K562 (cell line): Measurements from ENCODE around the gene SMG6. TPM values are rescaled to one million over a fixed set of nuclear protein-coding genes. Genes with fewer than 3 reads are reported as not detected.

Source experiments
- ATAC-seq: fragments of 200-7000 bp; cut with Tn5 transposase; 3 replicates; pipeline ENCODE4 v1.9.1; 2020; ENCODE audit warnings: moderate library complexity
- BruUV-seq: library from RNA; stranded (reverse); fragments of 400-500 nt; replicated peaks from 2 replicates; lab custom pipeline; 2021; lab: Mats Ljungman, UMichigan
- CTCF ChIA-PET: fragments of 300-600 bp; formaldehyde crosslinking; extraction: SDS; loops from one replicate; lab custom pipeline; 2021; ENCODE audit warnings: low intra/inter-chr PET ratio; lab: Yijun Ruan, JAX
- POLR2A ChIA-PET: fragments of 300-600, 350-650 bp; sonication (Branson Sonifier 250); formaldehyde crosslinking; extraction: SDS; loops from one replicate; lab custom pipeline; 2021; ENCODE audit warnings: antibody characterized with exemption, inconsistent platforms; lab: Yijun Ruan, JAX
- DNase-seq, 4 experiments: peaks; one replicate each; pipeline versions ENCODE4 v3.0.0 to v3.0.0-alpha.2; 2011 to 2018; ENCODE audit warnings: low spot score in 3 of 4, mixed read lengths in 3 of 4; ENCODE audit errors: extremely low read depth in 1 of 4
- FAIRE-seq: peaks from 2 replicates; lab custom pipeline; 2011; peaks lifted over from hg19 to GRCh38; lab: Jason Lieb, UNC
- H2AFZ ChIP-seq: 2 replicates; pipeline ENCODE4 v1.6.0; 2011; ENCODE audit warnings: low read depth, low read length, control low read depth, inconsistent platforms
- H3K27ac ChIP-seq: fragments of 200-600 bp; 3 replicates; pipeline ENCODE4 v1.8.0; 2011; ENCODE audit warnings: low read depth, mild to moderate bottlenecking, control low read depth, inconsistent platforms, low read length, moderate library complexity, mixed read lengths; ENCODE audit errors: extremely low read depth
- H3K27me3 ChIP-seq, 2 experiments: fragments of 300-600 bp in 1 of 2; 2 replicates in 1 of 2; 3 replicates in 1 of 2; pipeline versions ENCODE4 v1.6.0 to v1.8.0; 2011; ENCODE audit warnings: inconsistent platforms in 2 of 2, low read length in 2 of 2, mild to moderate bottlenecking in 1 of 2, mixed read lengths in 1 of 2, moderate library complexity in 1 of 2; ENCODE audit not compliant: control insufficient read depth in 2 of 2, insufficient read depth in 2 of 2
- H3K36me3 ChIP-seq: fragments of 300-600 bp; 3 replicates; pipeline ENCODE4 v1.8.0; 2011; ENCODE audit warnings: mild to moderate bottlenecking, low read length, inconsistent platforms; ENCODE audit not compliant: control insufficient read depth, insufficient read depth
- H3K4me1 ChIP-seq, 2 experiments: fragments of 200-600 bp in 1 of 2; replicated peaks in 1 of 2; 2 replicates in 1 of 2; 3 replicates in 1 of 2; pipeline versions ENCODE4 v1.5.1 to v1.8.0; 2011; ENCODE audit warnings: inconsistent platforms in 2 of 2, low read length in 2 of 2, mild to moderate bottlenecking in 1 of 2, mixed read lengths in 1 of 2, moderate library complexity in 1 of 2; ENCODE audit not compliant: control insufficient read depth in 2 of 2, insufficient read depth in 2 of 2
- H3K4me2 ChIP-seq: 2 replicates; pipeline ENCODE4 v1.6.1; 2011; ENCODE audit warnings: low read length, control low read depth, inconsistent platforms, mixed read lengths; ENCODE audit not compliant: insufficient read depth
- H3K4me3 ChIP-seq: fragments of 200-600 bp; sonication (generic), shearing (Covaris generic); 2 replicates; pipeline ENCODE4 v1.5.1; 2016; ENCODE audit warnings: control low read depth, inconsistent platforms
- H3K79me2 ChIP-seq: fragments of 200-600 bp; 3 replicates; pipeline ENCODE4 v1.8.0; 2011; ENCODE audit warnings: low read length, inconsistent platforms; ENCODE audit not compliant: control insufficient read depth, insufficient read depth
- H3K9ac ChIP-seq, 2 experiments: 2 replicates each; pipeline versions ENCODE4 v1.6.0 to v1.6.1; 2011; ENCODE audit warnings: low read depth in 2 of 2, low read length in 2 of 2, control low read depth in 1 of 2, inconsistent platforms in 1 of 2, mild to moderate bottlenecking in 1 of 2, mixed read lengths in 1 of 2; ENCODE audit not compliant: insufficient read depth in 1 of 2
- H3K9me1 ChIP-seq: one replicate; pipeline ENCODE4 v1.6.0; 2011; ENCODE audit warnings: inconsistent platforms, mild to moderate bottlenecking, low read length, moderate library complexity; ENCODE audit not compliant: control insufficient read depth, insufficient read depth
- H3K9me3 ChIP-seq: replicated peaks from 2 replicates; pipeline ENCODE4 v1.5.1; 2011; ENCODE audit warnings: low read depth, low read length, inconsistent platforms; ENCODE audit not compliant: control insufficient read depth, insufficient read depth
- H4K20me1 ChIP-seq: replicated peaks from 2 replicates; pipeline ENCODE4 v1.6.1; 2011; ENCODE audit warnings: low read length, inconsistent platforms, mixed read lengths; ENCODE audit not compliant: control insufficient read depth, insufficient read depth
- E2F8 ChIP-seq: fragments of 450-650 bp; IDR thresholded peaks from 2 replicates; pipeline ENCODE4 v1.7.1; 2018; ENCODE audit warnings: mild to moderate bottlenecking, low read depth; ENCODE audit not compliant: partially characterized antibody
- FOXO4 ChIP-seq: fragments of 450-650 bp; formaldehyde crosslinking; IDR thresholded peaks from 2 replicates; pipeline ENCODE4 v1.4.0; 2020; ENCODE audit warnings: mild to moderate bottlenecking, moderate library complexity
- HMGXB4 ChIP-seq: sonication (generic); formaldehyde crosslinking; IDR thresholded peaks from 2 replicates; pipeline ENCODE4 v1.8.1; 2023; ENCODE audit warnings: mild to moderate bottlenecking, missing genetic modification reagents
- NFRKB ChIP-seq: fragments of 450-650 bp; IDR thresholded peaks from 2 replicates; pipeline ENCODE4 v1.6.1; 2016; ENCODE audit warnings: low read depth
- NFXL1 ChIP-seq: fragments of 450-650 bp; formaldehyde crosslinking; IDR thresholded peaks from 2 replicates; pipeline ENCODE4 v1.4.0; 2021; ENCODE audit warnings: mild to moderate bottlenecking
- PHF20 ChIP-seq: fragments of 450-650 bp; IDR thresholded peaks from 2 replicates; pipeline ENCODE4 v1.6.1; 2018; ENCODE audit not compliant: partially characterized antibody
- RBM15 ChIP-seq: fragments of 200-400 bp; formaldehyde crosslinking; IDR thresholded peaks from 2 replicates; pipeline ENCODE4 v1.6.1; 2018; ENCODE audit warnings: mild to moderate bottlenecking, low read length, moderate library complexity; ENCODE audit not compliant: insufficient read depth
- RBM39 ChIP-seq: fragments of 200-400 bp; formaldehyde crosslinking; optimal IDR thresholded peaks from 2 replicates; pipeline ENCODE3; 2018; ENCODE audit warnings: low read depth, low read length
- RNF2 ChIP-seq: sonication (generic); IDR thresholded peaks from 2 replicates; pipeline ENCODE4 v1.6.1; 2016
- ZKSCAN8 ChIP-seq: fragments of 200-800 bp; sonication (Bioruptor generic); IDR thresholded peaks from 2 replicates; pipeline ENCODE4 v1.6.1; 2016; ENCODE audit warnings: missing genetic modification characterization, missing compliant biosample characterization
- ZNF165 ChIP-seq: fragments of 250-450 bp; sonication (Bioruptor Pico); IDR thresholded peaks from 2 replicates; pipeline ENCODE4 v1.4.0; 2020; ENCODE audit warnings: borderline replicate concordance
- ZNF583 ChIP-seq: fragments of 250-450 bp; sonication (Bioruptor Pico); IDR thresholded peaks from 2 replicates; pipeline ENCODE4 v1.4.0; 2020
- ZNF586 ChIP-seq: fragments of 450-650 bp; formaldehyde crosslinking; conservative IDR thresholded peaks from 2 replicates; pipeline ENCODE4 v1.4.0; 2020; ENCODE audit warnings: mild to moderate bottlenecking, moderate library complexity
- WGBS: fragments of 100-300 bp; shearing (Covaris generic); methylation state at CpG from one replicate; pipeline ENCODE4 v1.1.6; 2016; ENCODE audit warnings: low coverage, mixed read lengths; ENCODE audit not compliant: insufficient coverage; ENCODE audit errors: missing lambda C conversion rate; 5-methylcytosine and 5-hydroxymethylcytosine counted together
- in situ Hi-C: fragments of 300-500 bp; cut with MboI; formaldehyde crosslinking; loops from 4 replicates; pipeline ENCODE4 v1.15.0; 2018; ENCODE audit warnings: inconsistent platforms, mixed read lengths
- intact Hi-C: fragments of 100-400 bp; cut with micrococcal nuclease; formaldehyde crosslinking; loops from 2 replicates; pipeline ENCODE4 v1.14.2; 2022
- polyA plus RNA-seq, 8 experiments: library from polyadenylated mRNA; depleted of rRNA in 4 of 8; stranded (reverse) in 5 of 8; unstranded in 3 of 8; fragments of >200 nt; fragmentation: Nextera tagmentation in 2 of 8; fragmentation: Illumina TruSeq in 1 of 8; extraction: Ambion mirVana in 2 of 8; extraction: Trizol in 1 of 8; gene quantifications; 2 replicates each; pipeline versions ENCODE4 v1.2.1 to v1.2.3, GENCODE V29; 2011 to 2014; ENCODE audit warnings: inconsistent platforms in 1 of 8, missing spikeins in 1 of 8
- total RNA-seq, 7 experiments: library from RNA; depleted of rRNA in 6 of 7; stranded (reverse); fragments of >200 nt in 6 of 7; fragmentation: Illumina TruSeq in 2 of 7; extraction: Trizol in 2 of 7; gene quantifications; 2 replicates each; pipeline versions ENCODE4 v1.2.1 to v1.2.3, GENCODE V29; 2011 to 2021; ENCODE audit warnings: low replicate concordance in 1 of 7

SMG6 gene
- total and polyA plus RNA-seq, 9 of the 15 experiments (the other 6 are each of a cell fraction or from before 2014, with no cell fraction given), result 0.44 to 13.9 (median 6.0) TPM

GRCh38 chr17:2275722-2276121, 27.9 kb downstream of the SMG6 start:
- H3K9me1 ChIP-seq, result no peaks in the 10 kb centered on the region
- H3K9ac ChIP-seq, result no peak overlapping the region
- in situ Hi-C loops, result no loop called here
- peaks cover 17% of the 10 kb centered on the region; the same call in 2 of the 3 replicates for H3K36me3 ChIP-seq
- no peaks in the 10 kb centered on the region; the same call in 1 of the 2 replicates for H4K20me1 ChIP-seq
- H3K79me2 ChIP-seq, result no peaks in the 10 kb centered on the region
- H3K4me3 ChIP-seq, result no peak overlapping the region
- 73% methylated on average over 1 of the region's 1 CpG for WGBS
- DNase-seq, result no peak
- ChIA-PET CTCF (no interaction called here), POLR2A (interaction anchor here (1.5 kb wide), 1 partner anchor 12 kb away, joined by 4 read pairs; no protein-coding TSS in a partner anchor)
- TF ChIP-seq ZKSCAN8 (no peak), RBM15 (no peak), E2F8 (no peak), PHF20 (no peak), ZNF583 (CRISPR knock-in tag) (no peak), NFRKB (no peak), FOXO4 (CRISPR knock-in tag) (no peak), ZNF586 (CRISPR knock-in tag) (no peak), NFXL1 (CRISPR knock-in tag) (no peak), HMGXB4 (no peak), RNF2 (no peak), ZNF165 (CRISPR knock-in tag) (no peak), RBM39 (no peak)
- no peak overlapping the region for H2AFZ ChIP-seq
- intact Hi-C loops, result no loop called here
- H3K4me2 ChIP-seq, result no peak overlapping the region
- ATAC-seq, result no peak
- H3K9me3 ChIP-seq, result no peaks in the 10 kb centered on the region
- BruUV-seq, result no TSS peak
- H3K4me1 ChIP-seq, result no peaks in the 10 kb centered on the region
- no peak for FAIRE-seq
- H3K27me3 ChIP-seq, result no peaks in the 10 kb centered on the region
- no peak overlapping the region for H3K27ac ChIP-seq
